Smooth muscle cell (in vitro differentiated cells): ENCODE measurements around the gene GSTM5. TPM values are rescaled to one million over a fixed set of nuclear protein-coding genes. Genes with fewer than 3 reads are reported as not detected.

ENCODE experiments used
- DNase-seq: peaks from one replicate; lab custom pipeline; 2025; ENCODE audit not compliant: unreplicated experiment; lab: John Stamatoyannopoulos, UW
- H2AFZ ChIP-seq: fragments of 200-600 bp; sonication (generic); 2 replicates; pipeline ENCODE4 v1.6.0; 2016; ENCODE audit warnings: antibody characterized with exemption, low read depth, mild to moderate bottlenecking
- H3F3A ChIP-seq: fragments of 200-600 bp; sonication (generic); 2 replicates; pipeline ENCODE4 v1.6.0; 2017; ENCODE audit warnings: antibody characterized with exemption, low read depth
- H3K27ac ChIP-seq: fragments of 200-600 bp; sonication (generic); 2 replicates; pipeline ENCODE4 v1.5.1; 2016; ENCODE audit warnings: low read depth, mild to moderate bottlenecking
- H3K27me3 ChIP-seq: fragments of 200-600 bp; sonication (generic); 2 replicates; pipeline ENCODE4 v1.6.1; 2016; ENCODE audit warnings: low read depth, mild to moderate bottlenecking
- H3K36me3 ChIP-seq: fragments of 200-600 bp; sonication (generic); 2 replicates; pipeline ENCODE4 v1.5.1; 2016; ENCODE audit warnings: low read depth
- H3K4me1 ChIP-seq: fragments of 200-600 bp; sonication (generic); 2 replicates; pipeline ENCODE4 v1.5.1; 2016; ENCODE audit warnings: low read depth
- H3K4me2 ChIP-seq: fragments of 200-600 bp; sonication (generic); 2 replicates; pipeline ENCODE4 v1.6.0; 2016; ENCODE audit warnings: mild to moderate bottlenecking
- H3K4me3 ChIP-seq: fragments of 200-600 bp; sonication (generic); 2 replicates; pipeline ENCODE4 v1.5.1; 2016; ENCODE audit warnings: mild to moderate bottlenecking
- H3K79me2 ChIP-seq: fragments of 200-600 bp; sonication (generic); 2 replicates; pipeline ENCODE4 v1.6.0; 2016; ENCODE audit warnings: low read depth, mild to moderate bottlenecking
- H3K9ac ChIP-seq: fragments of 200-600 bp; sonication (generic); 2 replicates; pipeline ENCODE4 v1.6.0; 2016; ENCODE audit warnings: low read depth
- H3K9me3 ChIP-seq: fragments of 200-600 bp; sonication (generic); replicated peaks from 2 replicates; pipeline ENCODE4 v1.5.1; 2016; ENCODE audit warnings: low read depth
- H4K20me1 ChIP-seq: fragments of 200-600 bp; sonication (generic); 2 replicates; pipeline ENCODE4 v1.6.0; 2016; ENCODE audit warnings: low read depth
- CTCF ChIP-seq: fragments of 200-600 bp; sonication (generic); IDR thresholded peaks from 2 replicates; pipeline ENCODE4 v1.5.1; 2017; ENCODE audit warnings: borderline replicate concordance, mild to moderate bottlenecking, antibody characterized with exemption; ENCODE audit not compliant: insufficient read depth, poor library complexity, severe bottlenecking
- WGBS: methylation state at CpG from one replicate; pipeline ENCODE4 v1.1.7; 2016; ENCODE audit warnings: low lambda C conversion rate; 5-methylcytosine and 5-hydroxymethylcytosine counted together
- polyA plus RNA-seq: library from polyadenylated mRNA; unstranded; fragments of >200 nt; fragmentation: Nextera tagmentation; extraction: Ambion mirVana; gene quantifications from 2 replicates; pipeline ENCODE4 v1.2.1, GENCODE V29; 2016
- total RNA-seq: library from RNA; depleted of rRNA; stranded (reverse); fragments of >200 nt; gene quantifications from 2 replicates; pipeline ENCODE4 v1.2.3, GENCODE V29; 2014

GSTM5 gene
- total and polyA plus RNA-seq, 2 experiments from 2014 or later = 0.17 TPM; not detected in 1

GRCh38 chr1:109725510-109725909 is 13.5 kb downstream of the GSTM5 start:
- Histone ChIP-seq H3K27ac (no peak overlapping the region), H3K36me3 (no peaks in the 10 kb centered on the region), H3K79me2 (no peaks in the 10 kb centered on the region), H3K4me1 (no peaks in the 10 kb centered on the region), H3F3A (no peaks in the 10 kb centered on the region), H4K20me1 (no peaks in the 10 kb centered on the region), H3K4me2 (no peak overlapping the region), H3K9ac (no peak overlapping the region), H3K9me3 (no peaks in the 10 kb centered on the region), H2AFZ (no peak overlapping the region), H3K4me3 (no peak overlapping the region), H3K27me3 (no peaks in the 10 kb centered on the region)
- 84% methylated on average over 4 of the region's 4 CpGs for WGBS
- no peak for TF ChIP-seq CTCF
- DNase-seq = no peak

GRCh38 chr1:109726007-109726406 is 14.0 kb downstream of the GSTM5 start:
- WGBS = 92% methylated on average over 1 of the region's 1 CpG
- H3K4me3 ChIP-seq = no peak overlapping the region
- no peaks in the 10 kb centered on the region for H3K9me3 ChIP-seq
- no peaks in the 10 kb centered on the region for H3F3A ChIP-seq
- H3K4me2 ChIP-seq = no peak overlapping the region
- no peak overlapping the region for H2AFZ ChIP-seq
- H3K4me1 ChIP-seq = no peaks in the 10 kb centered on the region
- H3K36me3 ChIP-seq = no peaks in the 10 kb centered on the region
- no peak overlapping the region for H3K9ac ChIP-seq
- no peaks in the 10 kb centered on the region for H3K79me2 ChIP-seq
- DNase-seq = no peak
- H4K20me1 ChIP-seq = no peaks in the 10 kb centered on the region
- no peak overlapping the region for H3K27ac ChIP-seq
- no peak for TF ChIP-seq CTCF
- H3K27me3 ChIP-seq = no peaks in the 10 kb centered on the region

GRCh38 chr1:109726728-109727373 is 14.8 kb downstream of the GSTM5 start:
- H3K4me1 ChIP-seq = no peaks in the 10 kb centered on the region
- H3K4me3 ChIP-seq = no peak overlapping the region
- no peaks in the 10 kb centered on the region for H3K79me2 ChIP-seq
- H3K9ac ChIP-seq = no peak overlapping the region
- H3F3A ChIP-seq = no peaks in the 10 kb centered on the region
- no peaks in the 10 kb centered on the region for H3K27me3 ChIP-seq
- TF ChIP-seq CTCF = no peak
- no peaks in the 10 kb centered on the region for H3K9me3 ChIP-seq
- H3K4me2 ChIP-seq = no peak overlapping the region
- DNase-seq = no peak
- no peak overlapping the region for H2AFZ ChIP-seq
- H4K20me1 ChIP-seq = no peaks in the 10 kb centered on the region
- no peaks in the 10 kb centered on the region for H3K36me3 ChIP-seq
- 97% methylated on average over 12 of the region's 12 CpGs for WGBS
- H3K27ac ChIP-seq = no peak overlapping the region

GRCh38 chr1:109728870-109729269 is 16.8 kb downstream of the GSTM5 start:
- no peak overlapping the region for H3K27ac ChIP-seq
- H3K9ac ChIP-seq = no peak overlapping the region
- TF ChIP-seq CTCF = no peak
- no peaks in the 10 kb centered on the region for H3K27me3 ChIP-seq
- no peaks in the 10 kb centered on the region for H3K4me1 ChIP-seq
- WGBS = 91% methylated on average over 7 of the region's 7 CpGs
- no peak overlapping the region for H2AFZ ChIP-seq
- no peak overlapping the region for H3K4me2 ChIP-seq
- DNase-seq = no peak
- no peaks in the 10 kb centered on the region for H3K79me2 ChIP-seq
- H3K36me3 ChIP-seq = no peaks in the 10 kb centered on the region
- H3F3A ChIP-seq = no peaks in the 10 kb centered on the region
- H3K9me3 ChIP-seq = no peaks in the 10 kb centered on the region
- H3K4me3 ChIP-seq = no peak overlapping the region
- no peaks in the 10 kb centered on the region for H4K20me1 ChIP-seq
